Coronary artery (tissue), 2 donors: ENCODE results near the gene HIF3A.

Source experiments
- DNase-seq: peaks from one replicate; pipeline ENCODE4 v3.0.0-alpha.2; 2017; ENCODE audit warnings: low spot score
- H3K27ac ChIP-seq, 2 donors: fragments of 200-600 bp; sonication (generic); one replicate each; pipeline ENCODE4 v1.5.1; 2016 to 2019
- H3K4me3 ChIP-seq: fragments of 200-600 bp; sonication (generic); 2 replicates; pipeline ENCODE4 v1.5.1; 2016; ENCODE audit warnings: mild to moderate bottlenecking, moderate library complexity
- CTCF ChIP-seq: fragments of 200-600 bp; sonication (generic); IDR thresholded peaks from one replicate; pipeline ENCODE4 v1.5.1; 2019; ENCODE audit warnings: antibody characterized with exemption

Gene HIF3A

GRCh38 chr19:46390866-46391265, 94.0 kb downstream of the HIF3A start:
- no peak for DNase-seq
- Histone ChIP-seq H3K27ac (peak overlapping the region in 1 of 2 donors; percentile 80), H3K4me3 (no peak overlapping the region)
- no peak for TF ChIP-seq CTCF

GRCh38 chr19:46391296-46392251, 94.7 kb downstream of the HIF3A start:
- peak overlapping the region; percentile 38 to 80 for H3K27ac ChIP-seq
- TF ChIP-seq CTCF, result no peak
- DNase-seq, result no peak
- H3K4me3 ChIP-seq, result no peak overlapping the region

DNA sequence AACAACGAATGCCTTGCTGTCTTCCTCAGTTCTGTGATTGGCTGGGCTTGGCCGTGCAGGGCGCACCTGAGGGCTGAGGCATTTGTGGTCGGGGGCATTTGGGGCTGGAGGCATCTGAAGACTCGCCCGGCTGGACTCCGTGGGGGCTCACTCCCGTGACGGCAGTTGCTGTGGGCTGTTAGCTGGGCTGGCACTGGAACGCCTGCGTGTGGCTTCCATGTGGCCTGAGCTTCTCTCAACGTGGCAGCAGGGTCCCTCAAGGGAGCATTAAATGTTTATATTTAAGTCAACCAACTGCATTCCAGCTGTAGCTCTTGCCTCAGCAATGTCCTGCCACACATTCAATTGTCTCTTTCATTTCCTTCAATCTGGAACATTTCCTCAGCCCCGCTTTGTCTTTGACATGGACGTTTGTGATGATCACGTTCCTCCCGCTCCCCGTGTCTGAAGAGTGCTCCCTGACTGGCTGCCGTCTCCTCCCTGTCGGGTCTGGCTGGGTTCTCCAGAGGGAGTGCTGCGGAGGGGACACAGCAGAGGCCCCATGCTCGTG, 95.5 kb downstream of the HIF3A start:
- no peak for TF ChIP-seq CTCF
- Histone ChIP-seq H3K27ac (peak overlapping the region; percentile 38 to 80), H3K4me3 (peak overlapping the region; percentile 34)
- DNase-seq, result no peak

DNA sequence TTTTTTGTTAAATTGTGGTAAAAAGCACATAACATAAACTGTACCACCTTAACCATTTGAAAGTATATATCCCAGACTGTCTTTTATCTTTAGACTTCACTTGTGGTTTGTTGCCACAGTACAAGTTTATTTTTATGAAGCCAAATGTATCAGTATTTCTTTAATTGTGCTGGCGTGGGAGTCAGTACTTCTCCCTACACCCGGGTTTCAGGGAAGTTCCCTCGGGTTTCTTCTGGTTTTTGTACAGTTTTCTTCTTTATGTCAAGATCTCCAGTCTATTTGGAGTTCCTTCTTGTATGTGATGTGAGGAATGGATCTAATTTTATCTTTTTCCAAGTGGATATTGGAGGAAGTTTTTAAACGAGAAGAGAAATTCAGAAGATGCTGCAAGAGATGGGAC, 96.0 kb downstream of the HIF3A start:
- TF ChIP-seq CTCF, result no peak
- DNase-seq, result no peak
- Histone ChIP-seq H3K4me3 (peak overlapping the region; percentile 34), H3K27ac (peak overlapping the region; percentile 38 to 80)
